ENCODE measurements around the gene STAT3.

GRCh38 chr17:42359133-42359532 lies 29.1 kb downstream of the STAT3 start:
- TF ChIP-seq POLR2A (IDR thresholded peaks at IDR 0.05) (no peak), CTCF (IDR thresholded peaks at IDR 0.05) (no peak)
